ENCODE results near the gene ADCY3. TPM values are rescaled to one million over a fixed set of nuclear protein-coding genes. Genes with fewer than 3 reads are reported as not detected.

Gene ADCY3
- total RNA-seq, 1 experiment from 2014 or later: 57.6 TPM

DNA sequence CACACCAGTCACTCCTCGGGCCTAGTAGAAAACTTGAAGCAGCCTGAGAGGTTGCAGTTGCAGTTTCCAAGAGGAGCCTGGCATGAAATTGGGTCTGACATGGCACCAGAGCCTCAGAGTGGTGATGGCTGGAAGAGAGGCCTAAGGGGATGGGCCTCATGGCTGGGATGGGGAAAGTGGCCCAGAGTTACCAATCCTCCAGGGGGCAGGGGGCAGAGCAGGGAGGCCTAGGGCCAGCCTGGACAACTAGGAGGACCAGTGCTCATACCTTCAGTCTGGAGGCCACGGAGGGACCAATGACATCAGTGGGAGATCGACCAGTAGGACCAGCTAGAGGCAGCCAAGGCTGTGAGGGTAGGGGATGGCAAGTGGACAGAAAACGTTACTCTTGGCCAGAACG is 15.1 kb upstream of the ADCY3 start:
- no peaks in the 10 kb centered on the region for H3K9me2 ChIP-seq (replicated peaks; ENCODE audit: insufficient read depth, low read length)
- no peak overlapping the region for H3K4me2 ChIP-seq (ENCODE audit: low read depth, low read length, poor library complexity, severe bottlenecking)
- H3K9ac ChIP-seq (ENCODE audit: low read length): no peak overlapping the region
- no peaks in the 10 kb centered on the region for H3K79me2 ChIP-seq (ENCODE audit: low read length)
- H3K4me3 ChIP-seq (ENCODE audit: low read length): no peak overlapping the region
- no peaks in the 10 kb centered on the region for H4K20me1 ChIP-seq (ENCODE audit: insufficient read depth, low read depth, low read length)
- peak overlapping the region; percentile 40; the same call in 1 of the 2 replicates for H2AFZ ChIP-seq (ENCODE audit: low read length)
- H3K36me3 ChIP-seq (ENCODE audit: insufficient read depth, low read length): no peaks in the 10 kb centered on the region
- DNase-seq: no peak
- no peaks in the 10 kb centered on the region for H3K27me3 ChIP-seq (ENCODE audit: low read length)
- H3K9me3 ChIP-seq (ENCODE audit: low read length): no peaks in the 10 kb centered on the region
- H3K27ac ChIP-seq (ENCODE audit: low read length): no peak overlapping the region
- peaks cover 22% of the 10 kb centered on the region for H3K4me1 ChIP-seq (ENCODE audit: low read length)

- H3K4me3 ChIP-seq (ENCODE audit: low read length): no peak overlapping the region
- H2AFZ ChIP-seq (ENCODE audit: low read length): no peak overlapping the region
- H3K36me3 ChIP-seq (ENCODE audit: insufficient read depth, low read length): no peaks in the 10 kb centered on the region
- H3K9ac ChIP-seq (ENCODE audit: low read length): no peak overlapping the region
- no peak overlapping the region for H3K27ac ChIP-seq (ENCODE audit: low read length)
- H4K20me1 ChIP-seq (ENCODE audit: insufficient read depth, low read depth, low read length): no peaks in the 10 kb centered on the region
- no peaks in the 10 kb centered on the region for H3K27me3 ChIP-seq (ENCODE audit: low read length)
- H3K4me1 ChIP-seq (ENCODE audit: low read length): peaks cover 21% of the 10 kb centered on the region
- H3K79me2 ChIP-seq (ENCODE audit: low read length): no peaks in the 10 kb centered on the region
- DNase-seq: no peak
- no peaks in the 10 kb centered on the region for H3K9me2 ChIP-seq (replicated peaks; ENCODE audit: insufficient read depth, low read length)
- H3K4me2 ChIP-seq (ENCODE audit: low read depth, low read length, poor library complexity, severe bottlenecking): no peak overlapping the region
- no peaks in the 10 kb centered on the region for H3K9me3 ChIP-seq (ENCODE audit: low read length)
Measured at GRCh38 chr2:24932715-24933114, 12.7 kb upstream of the ADCY3 start.

- Histone ChIP-seq H3K9ac (ENCODE audit: low read length) (peak overlapping the region; percentile 51), H3K79me2 (ENCODE audit: low read length) (no peaks in the 10 kb centered on the region), H2AFZ (ENCODE audit: low read length) (peak overlapping the region; percentile 39; the same call in 1 of the 2 replicates), H3K9me2 (replicated peaks; ENCODE audit: insufficient read depth, low read length) (no peaks in the 10 kb centered on the region), H3K27me3 (ENCODE audit: low read length) (no peaks in the 10 kb centered on the region), H3K36me3 (ENCODE audit: insufficient read depth, low read length) (no peaks in the 10 kb centered on the region), H3K4me1 (ENCODE audit: low read length) (peaks cover 18% of the 10 kb centered on the region), H3K4me3 (ENCODE audit: low read length) (peak overlapping the region; percentile 19; the same call in 1 of the 2 replicates), H3K9me3 (ENCODE audit: low read length) (no peaks in the 10 kb centered on the region), H3K4me2 (ENCODE audit: low read depth, low read length, poor library complexity, severe bottlenecking) (peak overlapping the region; percentile 48), H3K27ac (ENCODE audit: low read length) (0 out of 2 replicates have a peak overlapping the region, but pooled peaks have one; percentile 4), H4K20me1 (ENCODE audit: insufficient read depth, low read depth, low read length) (no peaks in the 10 kb centered on the region)
- DNase-seq: peak; percentile 74
Measured at GRCh38 chr2:24930768-24931167, 10.7 kb upstream of the ADCY3 start.

DNA sequence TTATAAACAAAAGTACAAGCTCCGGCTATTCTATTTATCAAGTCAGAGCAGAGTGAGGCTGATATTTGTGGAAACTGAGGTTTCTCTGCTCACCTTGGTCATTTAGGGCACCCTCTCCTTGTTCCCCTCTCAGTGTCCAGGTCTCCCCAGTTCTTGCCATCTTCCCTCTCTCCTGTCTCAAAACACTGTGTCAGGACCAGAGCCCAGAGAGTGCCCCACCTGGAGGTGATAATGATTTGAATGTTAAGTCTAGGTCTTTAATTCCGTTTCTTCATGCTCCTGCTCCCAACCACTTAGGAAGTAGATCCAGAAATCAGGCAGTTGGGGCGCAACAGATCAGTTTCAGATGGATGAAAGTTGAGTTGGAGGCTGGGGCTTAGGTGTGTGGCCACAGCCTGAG is 9.2 kb upstream of the ADCY3 start:
- DNase-seq: no peak
- H3K4me1 ChIP-seq (ENCODE audit: low read length): peaks cover 18% of the 10 kb centered on the region
- no peaks in the 10 kb centered on the region for H3K9me2 ChIP-seq (replicated peaks; ENCODE audit: insufficient read depth, low read length)
- no peaks in the 10 kb centered on the region for H3K79me2 ChIP-seq (ENCODE audit: low read length)
- no peaks in the 10 kb centered on the region for H3K9me3 ChIP-seq (ENCODE audit: low read length)
- no peaks in the 10 kb centered on the region for H4K20me1 ChIP-seq (ENCODE audit: insufficient read depth, low read depth, low read length)
- no peaks in the 10 kb centered on the region for H3K36me3 ChIP-seq (ENCODE audit: insufficient read depth, low read length)
- H3K27me3 ChIP-seq (ENCODE audit: low read length): no peaks in the 10 kb centered on the region
- no peak overlapping the region for H3K27ac ChIP-seq (ENCODE audit: low read length)
- H2AFZ ChIP-seq (ENCODE audit: low read length): no peak overlapping the region
- H3K9ac ChIP-seq (ENCODE audit: low read length): no peak overlapping the region
- no peak overlapping the region for H3K4me2 ChIP-seq (ENCODE audit: low read depth, low read length, poor library complexity, severe bottlenecking)
- H3K4me3 ChIP-seq (ENCODE audit: low read length): no peak overlapping the region

GRCh38 chr2:24928036-24928435 is 8.0 kb upstream of the ADCY3 start:
- H3K27me3 ChIP-seq (ENCODE audit: low read length): no peaks in the 10 kb centered on the region
- no peaks in the 10 kb centered on the region for H3K9me3 ChIP-seq (ENCODE audit: low read length)
- no peak overlapping the region for H3K9ac ChIP-seq (ENCODE audit: low read length)
- H3K36me3 ChIP-seq (ENCODE audit: insufficient read depth, low read length): no peaks in the 10 kb centered on the region
- H3K27ac ChIP-seq (ENCODE audit: low read length): no peak overlapping the region
- H3K4me2 ChIP-seq (ENCODE audit: low read depth, low read length, poor library complexity, severe bottlenecking): no peak overlapping the region
- H3K4me1 ChIP-seq (ENCODE audit: low read length): peaks cover 18% of the 10 kb centered on the region
- no peak overlapping the region for H3K4me3 ChIP-seq (ENCODE audit: low read length)
- H3K79me2 ChIP-seq (ENCODE audit: low read length): no peaks in the 10 kb centered on the region
- H2AFZ ChIP-seq (ENCODE audit: low read length): no peak overlapping the region
- no peaks in the 10 kb centered on the region for H3K9me2 ChIP-seq (replicated peaks; ENCODE audit: insufficient read depth, low read length)
- no peak for DNase-seq
- H4K20me1 ChIP-seq (ENCODE audit: insufficient read depth, low read depth, low read length): no peaks in the 10 kb centered on the region

- Histone ChIP-seq H3K4me2 (ENCODE audit: low read depth, low read length, poor library complexity, severe bottlenecking) (no peak overlapping the region), H3K4me3 (ENCODE audit: low read length) (no peak overlapping the region)
Measured at GRCh38 chr2:24926602-24927252, 6.7 kb upstream of the ADCY3 start.

GRCh38 chr2:24926220-24926601 is 6.2 kb upstream of the ADCY3 start:
- no peak overlapping the region for H3K9ac ChIP-seq (ENCODE audit: low read length)
- no peaks in the 10 kb centered on the region for H3K9me3 ChIP-seq (ENCODE audit: low read length)
- H2AFZ ChIP-seq (ENCODE audit: low read length): no peak overlapping the region
- H3K4me2 ChIP-seq (ENCODE audit: low read depth, low read length, poor library complexity, severe bottlenecking): no peak overlapping the region
- H3K79me2 ChIP-seq (ENCODE audit: low read length): no peaks in the 10 kb centered on the region
- no peaks in the 10 kb centered on the region for H3K9me2 ChIP-seq (replicated peaks; ENCODE audit: insufficient read depth, low read length)
- H3K27ac ChIP-seq (ENCODE audit: low read length): no peak overlapping the region
- no peaks in the 10 kb centered on the region for H3K27me3 ChIP-seq (ENCODE audit: low read length)
- no peak for DNase-seq
- no peak overlapping the region for H3K4me3 ChIP-seq (ENCODE audit: low read length)
- H4K20me1 ChIP-seq (ENCODE audit: insufficient read depth, low read depth, low read length): no peaks in the 10 kb centered on the region
- no peaks in the 10 kb centered on the region for H3K36me3 ChIP-seq (ENCODE audit: insufficient read depth, low read length)
- peaks cover 14% of the 10 kb centered on the region for H3K4me1 ChIP-seq (ENCODE audit: low read length)

More at GRCh38 chr2:24926602-24927252, 6.7 kb upstream of the ADCY3 start:
- no peak overlapping the region for H3K9ac ChIP-seq (ENCODE audit: low read length)
- no peak for DNase-seq
- no peaks in the 10 kb centered on the region for H3K36me3 ChIP-seq (ENCODE audit: insufficient read depth, low read length)
- no peak overlapping the region for H3K27ac ChIP-seq (ENCODE audit: low read length)
- H3K9me3 ChIP-seq (ENCODE audit: low read length): no peaks in the 10 kb centered on the region
- no peaks in the 10 kb centered on the region for H3K9me2 ChIP-seq (replicated peaks; ENCODE audit: insufficient read depth, low read length)
- H2AFZ ChIP-seq (ENCODE audit: low read length): no peak overlapping the region
- H3K79me2 ChIP-seq (ENCODE audit: low read length): no peaks in the 10 kb centered on the region
- peaks cover 15% of the 10 kb centered on the region for H3K4me1 ChIP-seq (ENCODE audit: low read length)
- H3K27me3 ChIP-seq (ENCODE audit: low read length): no peaks in the 10 kb centered on the region
- H4K20me1 ChIP-seq (ENCODE audit: insufficient read depth, low read depth, low read length): no peaks in the 10 kb centered on the region

DNA sequence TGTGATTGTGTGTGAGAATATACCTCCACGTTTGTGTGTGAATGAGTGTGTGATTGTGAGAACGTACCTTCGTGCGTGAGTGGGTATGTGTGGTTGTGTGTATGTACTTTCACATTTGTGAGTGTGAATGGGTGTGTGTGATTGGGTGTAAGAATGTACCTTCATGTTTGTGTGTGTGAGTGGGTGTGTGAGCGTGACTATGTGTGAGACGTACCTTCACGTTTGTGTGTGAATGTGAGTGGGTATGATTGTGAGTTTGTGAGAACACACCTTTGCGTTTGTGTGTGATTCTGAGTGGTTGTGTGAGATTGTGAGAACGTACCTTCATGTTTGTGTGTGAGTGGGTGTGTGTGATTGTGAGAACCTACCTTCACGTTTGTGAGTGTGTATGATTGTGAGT is 5.8 kb upstream of the ADCY3 start:
- H2AFZ ChIP-seq (ENCODE audit: low read length): no peak overlapping the region

More for the DNA sequence above, 5.8 kb upstream of the ADCY3 start:
- Histone ChIP-seq H3K27ac (ENCODE audit: low read length) (no peak overlapping the region), H4K20me1 (ENCODE audit: insufficient read depth, low read depth, low read length) (no peaks in the 10 kb centered on the region), H3K79me2 (ENCODE audit: low read length) (peaks cover 3% of the 10 kb centered on the region; the same call in 1 of the 2 replicates), H3K4me3 (ENCODE audit: low read length) (no peak overlapping the region), H3K4me2 (ENCODE audit: low read depth, low read length, poor library complexity, severe bottlenecking) (no peak overlapping the region), H3K27me3 (ENCODE audit: low read length) (no peaks in the 10 kb centered on the region), H3K36me3 (ENCODE audit: insufficient read depth, low read length) (no peaks in the 10 kb centered on the region), H3K9ac (ENCODE audit: low read length) (no peak overlapping the region), H3K9me3 (ENCODE audit: low read length) (no peaks in the 10 kb centered on the region), H3K4me1 (ENCODE audit: low read length) (peaks cover 14% of the 10 kb centered on the region), H3K9me2 (replicated peaks; ENCODE audit: insufficient read depth, low read length) (no peaks in the 10 kb centered on the region)
- DNase-seq: no peak

All from Karpas-422 (cell line).